Neural cell (in vitro differentiated cells): ENCODE measurements around the gene STARD5.

ENCODE experiments used
- EZH2 ChIP-seq: fragments of 200-600, 300-800 bp; shearing (Covaris generic), sonication (generic); IDR thresholded peaks from 2 replicates; pipeline ENCODE4 v1.6.1; 2014; ENCODE audit warnings: antibody characterized with exemption, low read length, borderline replicate concordance, mild to moderate bottlenecking; ENCODE audit not compliant: insufficient read depth, poor library complexity, severe bottlenecking
- MXI1 ChIP-seq: fragments of 450-650 bp; conservative IDR thresholded peaks from 2 replicates; pipeline ENCODE4 v1.6.1; 2014; ENCODE audit warnings: antibody characterized with exemption, mild to moderate bottlenecking; ENCODE audit not compliant: poor library complexity, severe bottlenecking
- POLR2AphosphoS5 ChIP-seq: IDR thresholded peaks from 2 replicates; pipeline ENCODE4 v1.6.1; 2012
- SMC3 ChIP-seq: fragments of 450-650 bp; conservative IDR thresholded peaks from 2 replicates; pipeline ENCODE4 v1.6.1; 2014; ENCODE audit warnings: antibody characterized with exemption, mild to moderate bottlenecking, moderate library complexity; ENCODE audit not compliant: poor library complexity
- TF ChIP-seq, protein P1 (sequence below): fragments of 450-650 bp; IDR thresholded peaks from 2 replicates; pipeline ENCODE4 v1.5.1; 2014; ENCODE audit warnings: antibody characterized with exemption, mild to moderate bottlenecking, moderate library complexity; ENCODE audit not compliant: poor library complexity, severe bottlenecking
- TF ChIP-seq, protein P2 (sequence below): IDR thresholded peaks from 2 replicates; pipeline ENCODE4 v1.6.1; 2012; ENCODE audit warnings: borderline replicate concordance

GRCh38 chr15:81278306-81279029 lies 45.5 kb downstream of the STARD5 start:
- TF ChIP-seq, protein P1, sequence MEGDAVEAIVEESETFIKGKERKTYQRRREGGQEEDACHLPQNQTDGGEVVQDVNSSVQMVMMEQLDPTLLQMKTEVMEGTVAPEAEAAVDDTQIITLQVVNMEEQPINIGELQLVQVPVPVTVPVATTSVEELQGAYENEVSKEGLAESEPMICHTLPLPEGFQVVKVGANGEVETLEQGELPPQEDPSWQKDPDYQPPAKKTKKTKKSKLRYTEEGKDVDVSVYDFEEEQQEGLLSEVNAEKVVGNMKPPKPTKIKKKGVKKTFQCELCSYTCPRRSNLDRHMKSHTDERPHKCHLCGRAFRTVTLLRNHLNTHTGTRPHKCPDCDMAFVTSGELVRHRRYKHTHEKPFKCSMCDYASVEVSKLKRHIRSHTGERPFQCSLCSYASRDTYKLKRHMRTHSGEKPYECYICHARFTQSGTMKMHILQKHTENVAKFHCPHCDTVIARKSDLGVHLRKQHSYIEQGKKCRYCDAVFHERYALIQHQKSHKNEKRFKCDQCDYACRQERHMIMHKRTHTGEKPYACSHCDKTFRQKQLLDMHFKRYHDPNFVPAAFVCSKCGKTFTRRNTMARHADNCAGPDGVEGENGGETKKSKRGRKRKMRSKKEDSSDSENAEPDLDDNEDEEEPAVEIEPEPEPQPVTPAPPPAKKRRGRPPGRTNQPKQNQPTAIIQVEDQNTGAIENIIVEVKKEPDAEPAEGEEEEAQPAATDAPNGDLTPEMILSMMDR = no peak
- TF ChIP-seq, protein P2, sequence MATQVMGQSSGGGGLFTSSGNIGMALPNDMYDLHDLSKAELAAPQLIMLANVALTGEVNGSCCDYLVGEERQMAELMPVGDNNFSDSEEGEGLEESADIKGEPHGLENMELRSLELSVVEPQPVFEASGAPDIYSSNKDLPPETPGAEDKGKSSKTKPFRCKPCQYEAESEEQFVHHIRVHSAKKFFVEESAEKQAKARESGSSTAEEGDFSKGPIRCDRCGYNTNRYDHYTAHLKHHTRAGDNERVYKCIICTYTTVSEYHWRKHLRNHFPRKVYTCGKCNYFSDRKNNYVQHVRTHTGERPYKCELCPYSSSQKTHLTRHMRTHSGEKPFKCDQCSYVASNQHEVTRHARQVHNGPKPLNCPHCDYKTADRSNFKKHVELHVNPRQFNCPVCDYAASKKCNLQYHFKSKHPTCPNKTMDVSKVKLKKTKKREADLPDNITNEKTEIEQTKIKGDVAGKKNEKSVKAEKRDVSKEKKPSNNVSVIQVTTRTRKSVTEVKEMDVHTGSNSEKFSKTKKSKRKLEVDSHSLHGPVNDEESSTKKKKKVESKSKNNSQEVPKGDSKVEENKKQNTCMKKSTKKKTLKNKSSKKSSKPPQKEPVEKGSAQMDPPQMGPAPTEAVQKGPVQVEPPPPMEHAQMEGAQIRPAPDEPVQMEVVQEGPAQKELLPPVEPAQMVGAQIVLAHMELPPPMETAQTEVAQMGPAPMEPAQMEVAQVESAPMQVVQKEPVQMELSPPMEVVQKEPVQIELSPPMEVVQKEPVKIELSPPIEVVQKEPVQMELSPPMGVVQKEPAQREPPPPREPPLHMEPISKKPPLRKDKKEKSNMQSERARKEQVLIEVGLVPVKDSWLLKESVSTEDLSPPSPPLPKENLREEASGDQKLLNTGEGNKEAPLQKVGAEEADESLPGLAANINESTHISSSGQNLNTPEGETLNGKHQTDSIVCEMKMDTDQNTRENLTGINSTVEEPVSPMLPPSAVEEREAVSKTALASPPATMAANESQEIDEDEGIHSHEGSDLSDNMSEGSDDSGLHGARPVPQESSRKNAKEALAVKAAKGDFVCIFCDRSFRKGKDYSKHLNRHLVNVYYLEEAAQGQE = no peak
- TF ChIP-seq POLR2AphosphoS5 = no peak
- no peak for TF ChIP-seq EZH2
- TF ChIP-seq MXI1 = no peak
- no peak for TF ChIP-seq SMC3
